ENCODE results near the gene MTCL1.

The MTCL1 gene

GRCh38 chr18:8812631-8813030, 107.3 kb downstream of the MTCL1 start:
- Histone ChIP-seq H2AFZ (ENCODE audit: low read length) (no peak overlapping the region), H4K20me1 (ENCODE audit: insufficient read depth, low read length) (no peaks in the 10 kb centered on the region), H3K27me3 (ENCODE audit: insufficient read depth, low read length) (no peaks in the 10 kb centered on the region), H3K4me2 (ENCODE audit: low read length) (no peak overlapping the region), H3K9ac (ENCODE audit: low read length) (no peak overlapping the region), H3K27ac (ENCODE audit: low read depth, low read length, poor library complexity, severe bottlenecking) (no peak overlapping the region), H3K36me3 (ENCODE audit: insufficient read depth, low read length) (peaks cover 84% of the 10 kb centered on the region), H3K79me2 (ENCODE audit: insufficient read depth, low read length) (no peaks in the 10 kb centered on the region), H3F3A (ENCODE audit: insufficient read depth, low read length) (no peaks in the 10 kb centered on the region), H3K4me1 (ENCODE audit: insufficient read depth, low read length, severe bottlenecking) (no peaks in the 10 kb centered on the region), H3K4me3 (ENCODE audit: low read depth, low read length, poor library complexity, severe bottlenecking) (no peak overlapping the region), H3K9me3 (ENCODE audit: low read length) (no peaks in the 10 kb centered on the region), H3K9me2 (ENCODE audit: low read depth, low read length) (no peaks in the 10 kb centered on the region)
- TF ChIP-seq CTCF (IDR thresholded peaks at IDR 0.05; ENCODE audit: low read length) = no peak
- TF ChIP-seq EZH2 (IDR thresholded peaks at IDR 0.05; ENCODE audit: borderline replicate concordance, low read length) = no peak

- Histone ChIP-seq H3K36me3 (ENCODE audit: insufficient read depth, low read length) (peaks cover 89% of the 10 kb centered on the region), H3K27ac (ENCODE audit: low read depth, low read length, poor library complexity, severe bottlenecking) (no peak overlapping the region), H3K4me3 (ENCODE audit: low read depth, low read length, poor library complexity, severe bottlenecking) (no peak overlapping the region), H4K20me1 (ENCODE audit: insufficient read depth, low read length) (no peaks in the 10 kb centered on the region), H3K4me1 (ENCODE audit: insufficient read depth, low read length, severe bottlenecking) (no peaks in the 10 kb centered on the region), H3K9me3 (ENCODE audit: low read length) (no peaks in the 10 kb centered on the region), H3K27me3 (ENCODE audit: insufficient read depth, low read length) (no peaks in the 10 kb centered on the region), H3F3A (ENCODE audit: insufficient read depth, low read length) (no peaks in the 10 kb centered on the region), H2AFZ (ENCODE audit: low read length) (no peak overlapping the region), H3K4me2 (ENCODE audit: low read length) (no peak overlapping the region), H3K9ac (ENCODE audit: low read length) (no peak overlapping the region), H3K9me2 (ENCODE audit: low read depth, low read length) (no peaks in the 10 kb centered on the region), H3K79me2 (ENCODE audit: insufficient read depth, low read length) (no peaks in the 10 kb centered on the region)
- TF ChIP-seq CTCF (IDR thresholded peaks at IDR 0.05; ENCODE audit: low read length) = no peak
- no peak for TF ChIP-seq EZH2 (IDR thresholded peaks at IDR 0.05; ENCODE audit: borderline replicate concordance, low read length)
Measured at GRCh38 chr18:8813611-8814010, 108.3 kb downstream of the MTCL1 start.

GRCh38 chr18:8814206-8814605, 108.8 kb downstream of the MTCL1 start:
- Histone ChIP-seq H3K9me3 (ENCODE audit: low read length) (no peaks in the 10 kb centered on the region), H3K9ac (ENCODE audit: low read length) (no peak overlapping the region), H3F3A (ENCODE audit: insufficient read depth, low read length) (no peaks in the 10 kb centered on the region), H3K79me2 (ENCODE audit: insufficient read depth, low read length) (no peaks in the 10 kb centered on the region), H3K27ac (ENCODE audit: low read depth, low read length, poor library complexity, severe bottlenecking) (no peak overlapping the region), H3K27me3 (ENCODE audit: insufficient read depth, low read length) (no peaks in the 10 kb centered on the region), H3K4me2 (ENCODE audit: low read length) (no peak overlapping the region), H4K20me1 (ENCODE audit: insufficient read depth, low read length) (no peaks in the 10 kb centered on the region), H3K36me3 (ENCODE audit: insufficient read depth, low read length) (peaks cover 89% of the 10 kb centered on the region), H3K4me1 (ENCODE audit: insufficient read depth, low read length, severe bottlenecking) (no peaks in the 10 kb centered on the region), H3K9me2 (ENCODE audit: low read depth, low read length) (no peaks in the 10 kb centered on the region), H3K4me3 (ENCODE audit: low read depth, low read length, poor library complexity, severe bottlenecking) (no peak overlapping the region), H2AFZ (ENCODE audit: low read length) (no peak overlapping the region)
- TF ChIP-seq CTCF (IDR thresholded peaks at IDR 0.05; ENCODE audit: low read length) (no peak), EZH2 (IDR thresholded peaks at IDR 0.05; ENCODE audit: borderline replicate concordance, low read length) (no peak)
